Mesendoderm (in vitro differentiated cells): ENCODE data around the gene HHIPL1.

Experiments used
- DNase-seq: peaks from one replicate; pipeline ENCODE4 v3.0.0; 2013
- H2AK5ac ChIP-seq: 2 replicates; pipeline ENCODE4 v1.6.1; 2013; ENCODE audit warnings: low read length, inconsistent platforms
- H2BK120ac ChIP-seq: 2 replicates; pipeline ENCODE4 v1.6.1; 2013; ENCODE audit warnings: low read depth, mild to moderate bottlenecking, low read length, moderate library complexity, mixed read lengths
- H2BK15ac ChIP-seq: replicated peaks from 2 replicates; pipeline ENCODE4 v1.6.1; 2013; ENCODE audit warnings: low read depth, mild to moderate bottlenecking, moderate library complexity
- H2BK5ac ChIP-seq: 2 replicates; pipeline ENCODE4 v1.6.1; 2013; ENCODE audit warnings: low read length, inconsistent platforms
- H3K18ac ChIP-seq: 2 replicates; pipeline ENCODE4 v1.6.1; 2013; ENCODE audit warnings: mild to moderate bottlenecking, low read length, mixed read lengths
- H3K23ac ChIP-seq: one replicate; pipeline ENCODE4 v1.6.1; 2013; ENCODE audit warnings: low read length
- H3K27ac ChIP-seq: 2 replicates; pipeline ENCODE4 v1.5.1; 2013; ENCODE audit warnings: low read depth, mild to moderate bottlenecking, inconsistent platforms, low read length, moderate library complexity
- H3K27me3 ChIP-seq: 2 replicates; pipeline ENCODE4 v1.6.1; 2013; ENCODE audit warnings: low read length, control low read depth, mild to moderate bottlenecking, inconsistent platforms; ENCODE audit not compliant: insufficient read depth, poor library complexity
- H3K36me3 ChIP-seq: 2 replicates; pipeline ENCODE4 v1.6.1; 2013; ENCODE audit warnings: low read length, inconsistent platforms; ENCODE audit not compliant: control insufficient read depth, insufficient read depth
- H3K4ac ChIP-seq: one replicate; pipeline ENCODE4 v1.6.1; 2013; ENCODE audit warnings: low read depth, mild to moderate bottlenecking, low read length, moderate library complexity
- H3K4me1 ChIP-seq: 2 replicates; pipeline ENCODE4 v1.6.1; 2013; ENCODE audit warnings: low read depth, low read length, inconsistent platforms; ENCODE audit not compliant: control insufficient read depth
- H3K4me2 ChIP-seq: 2 replicates; pipeline ENCODE4 v1.6.1; 2013; ENCODE audit warnings: low read length
- H3K4me3 ChIP-seq: 2 replicates; pipeline ENCODE4 v1.5.1; 2013; ENCODE audit warnings: mild to moderate bottlenecking, low read length
- H3K56ac ChIP-seq: one replicate; pipeline ENCODE4 v1.6.1; 2013; ENCODE audit warnings: low read length
- H3K79me1 ChIP-seq: 2 replicates; pipeline ENCODE4 v1.6.1; 2013; ENCODE audit warnings: low read length, inconsistent platforms
- H3K79me2 ChIP-seq: 2 replicates; pipeline ENCODE4 v1.6.1; 2013; ENCODE audit warnings: mild to moderate bottlenecking, low read length; ENCODE audit not compliant: control insufficient read depth, insufficient read depth
- H3K9ac ChIP-seq: 2 replicates; pipeline ENCODE4 v1.6.1; 2013; ENCODE audit warnings: low read length, inconsistent platforms
- H4K5ac ChIP-seq: one replicate; pipeline ENCODE4 v1.6.1; 2013; ENCODE audit warnings: low read length
- H4K8ac ChIP-seq: one replicate; pipeline ENCODE4 v1.6.1; 2013; ENCODE audit warnings: low read depth, mild to moderate bottlenecking, control low read depth, low read length, moderate library complexity
- WGBS: extraction: QIAGEN DNeasy Blood & Tissue Kit; methylation state at CpG from one replicate; pipeline ENCODE4 v1.1.7; 2013; ENCODE audit warnings: low lambda C conversion rate, missing lambda C conversion rate; ENCODE audit not compliant: insufficient coverage; ENCODE audit errors: extremely low coverage; 5-methylcytosine and 5-hydroxymethylcytosine counted together

Gene HHIPL1

DNA sequence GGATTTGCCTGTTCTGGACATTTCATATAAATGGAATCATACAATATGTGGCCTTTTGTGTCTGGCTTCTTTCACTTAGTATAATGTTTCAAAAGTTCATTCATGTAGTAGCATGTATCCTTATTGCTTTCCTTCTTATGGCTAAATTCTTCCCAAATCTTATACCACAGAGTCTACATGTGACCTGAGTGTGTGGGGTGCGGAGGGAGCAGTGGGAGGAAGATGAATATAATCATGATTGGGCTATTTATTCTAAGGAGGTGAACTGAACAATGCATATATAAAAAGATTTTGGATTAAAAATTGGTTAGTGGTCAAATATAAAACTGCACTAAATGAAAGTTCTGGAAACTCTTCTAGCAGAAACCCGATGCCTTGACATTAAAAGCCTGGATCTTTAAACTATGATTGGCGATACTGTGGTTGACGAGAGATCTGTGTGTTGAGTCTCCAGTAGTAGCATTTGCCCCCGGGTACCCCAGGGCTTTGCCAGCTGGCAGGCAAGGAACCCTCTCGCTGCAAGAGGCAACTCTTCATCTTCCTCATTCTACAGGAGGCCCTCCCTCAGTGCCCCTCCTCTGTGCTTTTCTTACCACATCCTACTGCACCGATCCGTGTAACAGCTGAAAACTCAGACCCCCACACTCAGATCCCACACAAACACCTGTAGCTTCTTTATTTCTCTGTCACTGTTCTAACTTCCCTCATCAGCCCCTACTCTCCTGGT lies 41.8 kb downstream of the HHIPL1 start:
- H2AK5ac ChIP-seq, result no peak overlapping the region
- no peak overlapping the region for H3K23ac ChIP-seq
- H3K56ac ChIP-seq, result no peak overlapping the region
- peaks cover 4% of the 10 kb centered on the region for H3K4me1 ChIP-seq
- H2BK5ac ChIP-seq, result no peak overlapping the region
- H3K79me2 ChIP-seq, result no peaks in the 10 kb centered on the region
- no peak overlapping the region for H4K8ac ChIP-seq
- whole genome bisulfite sequencing, result no CpG with 5 or more reads among the region's 8 CpGs
- no peak for DNase-seq
- no peaks in the 10 kb centered on the region for H3K27me3 ChIP-seq
- H2BK120ac ChIP-seq, result no peak overlapping the region
- H4K5ac ChIP-seq, result no peak overlapping the region
- H3K36me3 ChIP-seq, result no peaks in the 10 kb centered on the region
- no peak overlapping the region for H3K4me2 ChIP-seq
- H3K4ac ChIP-seq, result no peak overlapping the region
- no peaks in the 10 kb centered on the region for H3K79me1 ChIP-seq
- H3K9ac ChIP-seq, result no peak overlapping the region
- no peak overlapping the region for H3K27ac ChIP-seq
- H2BK15ac ChIP-seq, result no peak overlapping the region
- no peak overlapping the region for H3K18ac ChIP-seq
- H3K4me3 ChIP-seq, result no peak overlapping the region

DNA sequence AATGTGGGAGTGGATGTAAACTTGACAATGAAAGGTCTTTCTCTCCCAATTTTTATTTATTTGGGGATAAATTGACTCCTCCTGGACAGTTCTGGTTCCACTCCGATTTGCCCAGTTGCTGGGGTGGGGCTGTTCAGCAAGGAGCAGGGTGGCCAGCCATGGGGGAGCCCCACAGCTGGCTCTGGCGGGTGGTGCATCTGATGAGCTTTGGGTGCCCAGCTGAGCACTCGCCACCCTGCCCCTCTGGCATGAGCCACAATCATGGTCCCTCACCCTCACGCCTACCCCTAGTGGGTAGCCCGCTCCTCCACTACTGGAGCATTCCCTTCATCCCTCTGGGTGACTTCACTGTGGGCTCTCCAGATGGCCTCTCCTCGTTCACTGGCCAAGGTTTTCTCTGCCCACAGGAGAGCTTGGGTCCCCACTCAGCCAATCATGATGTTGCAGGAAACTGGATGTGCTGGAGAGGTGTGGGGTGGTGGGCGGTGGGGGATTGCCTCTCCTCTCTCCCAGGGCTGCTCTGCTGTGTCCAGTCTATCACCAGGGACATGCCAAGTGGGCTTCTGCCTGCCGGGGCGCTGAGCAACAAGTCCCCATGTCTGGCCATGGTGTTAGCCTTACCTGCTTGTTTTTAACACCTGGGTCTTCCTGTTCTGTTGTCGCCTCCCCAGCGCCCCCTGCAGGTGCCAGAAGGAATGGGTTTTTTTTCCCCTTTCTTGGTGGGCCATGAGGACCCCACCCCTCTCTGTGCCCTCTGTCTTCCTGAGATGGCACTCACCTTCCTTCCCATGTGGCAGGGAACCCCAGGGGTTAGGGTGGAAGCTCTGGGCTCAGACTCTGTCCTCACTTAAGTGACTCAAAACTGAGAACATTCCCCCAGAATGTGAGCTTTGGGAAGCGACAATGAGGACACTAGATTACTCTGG lies 42.6 kb downstream of the HHIPL1 start:
- no peak overlapping the region for H3K9ac ChIP-seq
- H4K8ac ChIP-seq, result no peak overlapping the region
- peak overlapping the region; percentile 22 for H3K56ac ChIP-seq
- H3K18ac ChIP-seq, result no peak overlapping the region
- H3K79me1 ChIP-seq, result no peaks in the 10 kb centered on the region
- no peaks in the 10 kb centered on the region for H3K36me3 ChIP-seq
- H2BK15ac ChIP-seq, result no peak overlapping the region
- no CpG with 5 or more reads among the region's 12 CpGs for WGBS
- H3K4me3 ChIP-seq, result no peak overlapping the region
- no peak overlapping the region for H3K27ac ChIP-seq
- peaks cover 4% of the 10 kb centered on the region for H3K4me1 ChIP-seq
- H3K23ac ChIP-seq, result no peak overlapping the region
- no peaks in the 10 kb centered on the region for H3K79me2 ChIP-seq
- H2BK5ac ChIP-seq, result no peak overlapping the region
- H3K4me2 ChIP-seq, result no peak overlapping the region
- H3K27me3 ChIP-seq, result no peaks in the 10 kb centered on the region
- H3K4ac ChIP-seq, result no peak overlapping the region
- no peak overlapping the region for H2AK5ac ChIP-seq
- peak; percentile 66 for DNase-seq
- H2BK120ac ChIP-seq, result no peak overlapping the region
- H4K5ac ChIP-seq, result no peak overlapping the region

DNA sequence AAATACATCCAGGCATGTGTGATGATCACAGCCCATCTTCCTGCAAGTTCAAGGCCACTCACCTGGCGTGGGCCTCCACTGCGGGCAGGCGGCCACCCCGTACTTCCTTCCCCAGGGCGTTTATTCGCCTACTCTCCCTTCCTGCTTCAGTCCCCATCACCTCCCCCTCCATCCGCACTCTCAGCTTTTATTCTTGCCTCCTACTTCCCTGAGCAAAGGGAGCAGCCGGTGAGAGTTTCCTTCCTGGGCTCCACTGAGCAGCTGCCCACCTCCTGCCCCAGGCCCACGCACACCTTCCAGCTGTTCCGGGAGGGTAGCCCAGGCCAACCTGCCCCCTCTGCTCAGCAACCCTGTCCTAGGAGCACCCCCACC lies 43.3 kb downstream of the HHIPL1 start:
- no peak overlapping the region for H3K9ac ChIP-seq
- H3K27ac ChIP-seq, result no peak overlapping the region
- H2BK5ac ChIP-seq, result no peak overlapping the region
- H2AK5ac ChIP-seq, result no peak overlapping the region
- no peaks in the 10 kb centered on the region for H3K79me2 ChIP-seq
- H3K18ac ChIP-seq, result no peak overlapping the region
- no peaks in the 10 kb centered on the region for H3K79me1 ChIP-seq
- no peak for DNase-seq
- no peak overlapping the region for H4K5ac ChIP-seq
- no peaks in the 10 kb centered on the region for H3K27me3 ChIP-seq
- no peak overlapping the region for H3K4me2 ChIP-seq
- H2BK120ac ChIP-seq, result no peak overlapping the region
- no peak overlapping the region for H3K4ac ChIP-seq
- no peaks in the 10 kb centered on the region for H3K36me3 ChIP-seq
- H3K23ac ChIP-seq, result peak overlapping the region; percentile 17
- H4K8ac ChIP-seq, result no peak overlapping the region
- no peak overlapping the region for H3K56ac ChIP-seq
- no peak overlapping the region for H3K4me3 ChIP-seq
- no peak overlapping the region for H2BK15ac ChIP-seq
- peaks cover 2% of the 10 kb centered on the region for H3K4me1 ChIP-seq
- WGBS, result no CpG with 5 or more reads among the region's 10 CpGs

DNA sequence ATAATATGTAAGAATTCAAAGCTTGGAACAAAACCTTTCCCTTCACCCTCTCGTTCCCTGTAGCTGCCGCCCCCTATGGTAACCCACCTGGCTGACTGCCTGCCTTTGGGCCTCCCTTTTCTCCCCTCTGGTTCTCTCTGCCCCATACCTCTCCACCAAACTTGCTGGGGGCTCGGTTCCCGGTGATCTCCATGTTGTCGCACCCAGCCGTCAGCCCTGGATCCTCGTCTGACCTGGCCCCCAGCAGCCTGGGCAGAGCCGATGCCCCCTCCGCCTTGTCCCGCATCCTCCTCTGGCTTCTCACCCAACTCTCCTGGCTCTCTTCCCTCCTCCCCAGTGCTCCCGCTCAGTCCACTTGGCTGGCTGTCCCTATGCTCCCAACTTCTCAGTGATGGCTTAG lies 43.7 kb downstream of the HHIPL1 start:
- DNase-seq, result no peak
- no peak overlapping the region for H3K4ac ChIP-seq
- WGBS, result no CpG with 5 or more reads among the region's 11 CpGs
- H3K4me3 ChIP-seq, result no peak overlapping the region
- H2BK120ac ChIP-seq, result no peak overlapping the region
- H3K4me1 ChIP-seq, result peaks cover 2% of the 10 kb centered on the region
- no peaks in the 10 kb centered on the region for H3K79me1 ChIP-seq
- no peak overlapping the region for H2BK5ac ChIP-seq
- H2BK15ac ChIP-seq, result no peak overlapping the region
- H3K79me2 ChIP-seq, result no peaks in the 10 kb centered on the region
- no peak overlapping the region for H3K9ac ChIP-seq
- no peaks in the 10 kb centered on the region for H3K36me3 ChIP-seq
- H3K18ac ChIP-seq, result no peak overlapping the region
- H2AK5ac ChIP-seq, result no peak overlapping the region
- no peak overlapping the region for H4K5ac ChIP-seq
- H3K27ac ChIP-seq, result no peak overlapping the region
- no peak overlapping the region for H3K56ac ChIP-seq
- H3K27me3 ChIP-seq, result no peaks in the 10 kb centered on the region
- H4K8ac ChIP-seq, result no peak overlapping the region
- no peak overlapping the region for H3K4me2 ChIP-seq
- no peak overlapping the region for H3K23ac ChIP-seq

DNA sequence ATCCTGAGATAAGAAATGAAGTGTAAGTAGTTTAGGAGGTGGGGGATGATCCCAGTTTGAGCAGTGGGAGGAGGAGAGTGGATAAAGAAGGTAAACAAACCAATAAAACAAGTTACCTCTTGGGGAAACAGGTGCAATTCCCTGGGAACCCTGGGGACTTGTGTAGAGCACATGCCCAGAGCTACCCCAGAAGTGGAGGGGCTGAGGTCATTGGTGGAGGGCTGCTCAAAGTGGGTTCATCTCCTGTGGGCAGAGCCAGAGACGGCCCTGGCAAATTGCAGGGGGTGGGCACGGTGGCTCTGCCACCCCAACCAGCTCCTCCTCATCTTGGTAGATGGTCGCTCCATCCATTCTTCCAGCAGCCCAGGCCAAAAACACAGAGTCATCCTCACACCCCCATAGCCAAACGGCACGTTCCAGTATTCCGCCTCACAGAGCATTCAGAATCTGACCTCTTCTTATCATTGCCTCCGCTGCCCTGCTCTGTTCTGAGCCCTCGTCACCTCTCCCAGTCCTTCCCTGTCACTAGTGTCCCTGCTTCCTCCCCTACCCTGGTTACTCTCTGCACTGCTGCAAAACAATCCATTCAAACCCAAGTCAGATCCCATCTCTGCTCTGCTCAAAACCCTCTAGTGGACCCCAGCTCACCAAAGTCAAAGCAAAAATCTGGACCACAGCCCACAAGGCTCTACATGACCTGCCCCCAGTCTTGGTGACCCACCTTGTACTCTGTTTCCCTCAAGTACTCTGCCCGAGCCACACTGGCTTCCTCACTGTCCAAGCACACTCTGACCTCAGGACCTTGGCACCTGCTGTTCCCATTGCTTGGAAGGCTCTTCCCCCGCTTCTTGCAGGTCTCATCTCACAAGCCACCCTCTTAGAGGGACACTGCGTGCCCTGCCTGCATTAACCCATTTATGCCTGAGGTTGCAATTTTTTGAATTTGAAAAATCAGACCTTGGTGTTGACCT lies 44.6 kb downstream of the HHIPL1 start:
- Histone ChIP-seq H3K18ac (no peak overlapping the region), H3K4ac (no peak overlapping the region), H4K8ac (no peak overlapping the region), H3K23ac (no peak overlapping the region), H3K36me3 (no peaks in the 10 kb centered on the region), H3K79me1 (no peaks in the 10 kb centered on the region), H3K56ac (no peak overlapping the region), H3K4me1 (peaks cover 2% of the 10 kb centered on the region), H2BK15ac (no peak overlapping the region), H3K27ac (no peak overlapping the region), H2BK120ac (no peak overlapping the region), H3K4me2 (no peak overlapping the region), H3K4me3 (no peak overlapping the region), H2BK5ac (no peak overlapping the region), H4K5ac (no peak overlapping the region), H3K27me3 (no peaks in the 10 kb centered on the region), H2AK5ac (no peak overlapping the region), H3K9ac (no peak overlapping the region), H3K79me2 (no peaks in the 10 kb centered on the region)
- DNase-seq, result no peak
- WGBS, result no CpG with 5 or more reads among the region's 11 CpGs
